NCI-H82 treated with DMSO at 0.1 percent for 48 hours (cell line): ENCODE results near the gene PDE9A.
"Not testable (repeated sequence)": the region's sequence is repeated elsewhere in the genome, so short reads cannot be mapped to it uniquely, and the experiment has no call there.

ENCODE experiments used
- DNase-seq: peaks from one replicate; lab custom pipeline; 2025; ENCODE audit not compliant: unreplicated experiment; lab: John Stamatoyannopoulos, UW

Gene PDE9A

GRCh38 chr21:42704861-42705260 lies 51.4 kb downstream of the PDE9A start:
- no peak for DNase-seq

DNA sequence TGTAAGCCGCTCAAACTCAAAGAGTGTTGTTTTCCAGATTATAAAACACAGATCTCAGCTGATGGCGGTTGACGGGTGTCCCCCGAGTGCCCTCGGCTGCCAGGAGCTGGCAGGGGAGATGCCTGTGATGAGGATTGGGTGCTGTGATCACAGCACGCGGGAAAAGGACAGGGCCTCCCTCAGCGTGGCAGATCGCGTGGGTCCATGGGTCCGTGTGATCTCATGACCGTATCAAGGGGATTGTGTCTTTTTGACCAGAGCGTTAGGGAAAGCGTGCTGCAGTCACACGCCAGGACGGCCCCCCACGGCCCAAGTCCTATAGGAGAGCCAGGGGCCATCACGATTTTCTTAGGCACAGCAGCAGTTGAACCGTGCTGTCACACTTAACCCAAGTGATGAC lies 51.9 kb downstream of the PDE9A start:
- DNase-seq, result no peak

GRCh38 chr21:42705746-42706374 lies 52.4 kb downstream of the PDE9A start:
- no peak for DNase-seq

DNA sequence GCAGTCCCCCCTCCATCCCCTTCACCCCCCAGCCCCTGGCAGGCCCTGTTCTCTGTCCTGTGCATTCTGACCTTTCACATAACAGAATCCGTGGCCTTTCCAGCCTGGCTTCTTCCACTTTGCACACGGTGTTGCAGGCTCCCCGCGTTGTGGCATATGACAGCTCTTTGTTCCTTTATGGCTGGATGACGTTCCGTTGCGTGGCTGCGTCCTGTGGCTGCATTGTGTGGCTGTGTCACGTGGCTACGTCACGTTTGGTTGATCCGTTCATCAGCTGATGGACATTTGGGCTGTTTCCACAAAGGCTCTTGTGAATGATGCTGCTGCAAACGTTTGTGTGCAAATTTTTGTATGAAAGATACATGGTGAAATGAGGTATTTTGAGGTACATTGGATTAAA lies 53.3 kb downstream of the PDE9A start:
- no peak for DNase-seq

GRCh38 chr21:42707207-42707830 lies 53.9 kb downstream of the PDE9A start:
- DNase-seq, result no peak

DNA sequence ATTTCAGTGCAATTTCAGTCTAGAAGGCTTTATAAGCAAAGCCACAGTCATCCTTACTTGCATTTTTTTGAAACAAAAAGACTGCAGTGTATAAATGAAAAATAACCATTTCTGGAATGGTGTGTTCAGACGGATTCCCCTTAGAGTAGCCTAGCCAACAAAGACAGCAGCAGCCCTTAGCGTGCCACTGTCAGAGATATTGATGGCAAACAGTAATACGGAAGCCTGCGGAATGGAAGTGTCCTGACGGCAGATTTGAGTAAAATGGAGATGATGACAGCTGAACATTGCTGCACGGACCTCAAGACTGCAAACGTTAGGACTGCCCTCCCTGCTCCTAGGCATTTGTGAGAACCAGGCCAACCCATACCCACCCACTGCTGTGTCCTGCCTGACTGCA lies 54.7 kb downstream of the PDE9A start:
- no peak for DNase-seq

DNA sequence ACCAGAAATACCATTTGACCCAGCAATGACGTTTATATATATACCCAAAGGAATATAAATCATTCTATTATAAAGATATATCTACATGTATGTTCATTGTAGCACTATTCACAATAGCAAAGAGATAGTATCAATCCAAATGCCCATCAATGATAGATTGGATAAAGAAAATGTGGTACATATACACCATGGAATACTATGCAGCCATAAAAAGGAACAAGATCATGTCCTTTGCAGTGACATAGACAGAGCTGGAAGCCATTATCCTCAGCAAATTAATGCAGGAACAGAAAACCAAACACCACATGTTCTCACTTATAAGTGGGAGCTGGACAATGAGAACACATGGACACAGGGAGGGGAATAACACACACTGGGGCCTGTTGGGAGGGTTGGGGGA lies 55.5 kb downstream of the PDE9A start:
- not testable (repeated sequence) for DNase-seq

- DNase-seq, result no peak
Measured at GRCh38 chr21:42711667-42712066, 58.2 kb downstream of the PDE9A start.

GRCh38 chr21:42715427-42715826 lies 62.0 kb downstream of the PDE9A start:
- not testable (repeated sequence) for DNase-seq

GRCh38 chr21:42716074-42716473 lies 62.7 kb downstream of the PDE9A start:
- no peak for DNase-seq

GRCh38 chr21:42720484-42720883 lies 67.1 kb downstream of the PDE9A start:
- DNase-seq, result not testable (repeated sequence)

GRCh38 chr21:42721341-42721824 lies 68.0 kb downstream of the PDE9A start:
- no peak for DNase-seq

DNA sequence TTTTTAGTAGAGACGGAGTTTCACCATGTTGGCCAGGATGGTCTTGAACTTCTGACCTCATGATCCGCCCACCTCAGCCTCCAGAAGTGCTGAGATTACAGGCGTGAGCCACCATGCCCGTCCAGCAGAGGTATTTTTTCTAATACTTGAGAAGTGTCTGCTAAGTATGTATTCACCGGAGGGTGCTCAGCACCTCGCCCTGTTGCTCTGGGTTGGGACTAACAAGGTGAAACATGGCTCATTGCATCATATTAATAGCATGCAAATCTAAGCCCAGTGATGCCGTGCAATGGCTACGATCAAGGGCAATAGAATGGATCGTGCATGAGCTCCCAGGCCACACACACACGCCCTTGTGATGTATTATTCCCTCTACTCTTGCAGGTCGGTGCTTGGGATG lies 68.7 kb downstream of the PDE9A start:
- DNase-seq, result no peak

GRCh38 chr21:42722808-42723473 lies 69.5 kb downstream of the PDE9A start:
- no peak for DNase-seq

- no peak for DNase-seq
Measured at GRCh38 chr21:42724226-42724920, 71.0 kb downstream of the PDE9A start.

DNA sequence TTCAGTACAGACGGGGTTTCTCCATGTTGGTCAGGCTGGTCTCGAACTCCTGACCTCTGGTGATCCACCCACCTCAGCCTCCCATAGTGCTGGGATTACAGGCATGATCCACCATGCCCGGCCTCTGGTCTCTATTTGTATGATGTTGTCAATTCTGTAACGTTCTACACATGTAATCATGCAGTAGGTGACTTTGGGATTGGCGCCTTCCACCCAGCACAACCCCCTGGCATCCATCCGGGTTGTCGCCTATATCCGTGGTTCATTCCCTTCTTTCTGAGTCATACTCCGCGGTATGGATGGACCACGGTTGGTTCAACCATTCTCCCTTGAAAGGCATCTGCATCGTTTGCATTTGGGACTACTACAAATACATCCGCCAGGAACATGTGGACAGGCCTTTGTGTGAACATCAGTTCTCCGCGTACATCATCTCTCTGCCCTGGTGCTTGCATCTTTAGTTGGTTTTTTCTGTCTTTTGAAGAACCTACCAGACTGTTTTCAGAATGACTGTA lies 72.1 kb downstream of the PDE9A start:
- no peak for DNase-seq

DNA sequence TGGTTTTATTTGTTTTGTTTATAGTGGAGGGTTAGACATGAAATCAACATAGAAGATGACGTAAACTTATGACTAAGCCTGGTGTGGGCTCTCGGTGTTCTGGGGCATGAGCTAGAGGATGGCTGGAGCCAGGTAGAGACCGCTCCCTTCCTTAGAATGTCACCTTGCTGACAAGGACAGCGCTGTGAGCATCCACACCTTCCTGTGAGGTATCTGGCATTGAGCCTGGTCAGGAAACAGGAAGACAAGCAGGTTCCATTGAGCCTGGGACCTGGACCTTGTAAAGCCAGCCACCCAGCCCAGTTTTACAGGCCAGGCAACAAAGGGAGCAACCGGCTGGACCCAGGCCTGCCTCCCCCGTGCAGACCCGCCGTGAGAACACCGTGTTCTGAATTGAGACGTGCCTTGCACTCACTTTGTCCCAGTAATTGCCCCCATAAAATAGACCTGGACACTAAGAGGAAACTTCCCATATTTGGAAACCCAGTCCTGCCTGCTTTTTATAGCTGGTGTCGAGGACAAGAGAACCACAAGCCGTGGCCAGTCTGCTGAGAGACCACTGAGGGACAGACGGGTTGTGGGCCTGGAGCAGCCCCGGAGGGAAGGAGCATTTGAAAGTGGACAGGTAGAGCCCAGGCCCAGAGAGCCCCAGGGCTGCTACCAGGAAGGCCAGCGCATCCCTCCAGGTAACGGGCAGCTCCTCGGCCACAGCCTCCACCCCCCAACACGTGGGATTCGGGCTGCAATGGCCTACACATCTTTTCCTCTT lies 78.0 kb downstream of the PDE9A start:
- no peak for DNase-seq

- DNase-seq, result no peak
Measured at GRCh38 chr21:42732033-42732410, 78.6 kb downstream of the PDE9A start.

DNA sequence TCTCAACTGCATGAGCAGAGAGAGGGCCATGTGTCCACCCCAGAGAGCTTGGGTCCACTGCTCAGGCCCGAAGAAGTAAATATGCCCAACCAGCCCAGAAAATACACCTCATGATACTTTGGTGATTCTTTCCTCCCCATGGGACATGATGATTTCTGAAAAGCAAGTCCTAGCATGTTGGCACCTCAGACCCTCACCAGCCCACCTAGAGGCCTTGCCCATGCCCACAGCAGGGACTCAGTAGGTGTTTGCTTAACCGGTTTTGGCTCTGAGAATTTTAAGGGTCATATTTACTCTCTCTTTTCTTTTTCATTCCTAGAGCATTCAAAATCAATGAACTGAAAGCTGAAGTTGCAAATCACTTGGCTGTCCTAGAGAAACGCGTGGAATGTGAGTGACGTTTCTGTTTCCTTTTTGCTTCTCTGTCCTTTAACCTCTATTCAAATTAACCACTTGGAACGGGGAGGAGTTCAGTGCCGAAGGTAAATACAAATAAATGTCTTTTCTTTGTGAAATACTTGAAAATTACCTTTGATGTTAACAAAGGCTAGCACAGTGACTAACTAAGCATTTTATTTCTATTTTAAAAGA lies 79.7 kb downstream of the PDE9A start:
- DNase-seq, result no peak

DNA sequence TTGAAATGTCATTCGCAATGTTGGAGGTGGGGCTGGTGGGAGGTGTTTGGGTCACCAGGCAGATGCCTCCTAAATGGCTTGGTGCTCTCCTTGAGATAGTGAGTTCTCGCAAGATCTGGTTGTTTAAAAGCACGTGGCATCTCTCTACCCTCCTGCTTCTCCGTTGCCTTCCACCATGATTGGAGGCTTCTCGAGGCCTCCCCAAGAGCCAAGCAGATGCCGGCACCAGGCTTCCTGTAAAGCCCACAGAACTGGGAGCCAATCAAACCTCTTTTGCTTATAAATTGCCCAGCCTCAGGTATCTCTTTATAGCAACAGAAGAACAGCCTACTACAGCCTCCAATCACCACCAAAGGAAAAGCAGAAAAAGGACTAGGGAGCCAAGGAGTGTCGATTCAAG lies 80.5 kb downstream of the PDE9A start:
- DNase-seq, result no peak
